ENCODE data around the gene SLC25A47. TPM values are rescaled to one million over a fixed set of nuclear protein-coding genes. Genes with fewer than 3 reads are reported as not detected.

The SLC25A47 gene
- total RNA-seq, 1 donor from 2014 or later = not detected

- Histone ChIP-seq H3K9me3 (no peaks in the 10 kb centered on the region), H3K4me3 (no peak overlapping the region), H3K4me1 (peaks cover 32% of the 10 kb centered on the region), H3K27ac (no peak overlapping the region), H3K27me3 (no peaks in the 10 kb centered on the region), H3K36me3 (peaks cover 5% of the 10 kb centered on the region)
- ATAC-seq (no peak), DNase-seq (no peak)
- TF ChIP-seq CTCF (IDR thresholded peaks at IDR 0.05) = no peak
- intact Hi-C loops (cut with DNase I) = no loop called here
Observed at GRCh38 chr14:100298551-100299237, 24.4 kb upstream of the SLC25A47 start.

GRCh38 chr14:100299238-100299560 lies 23.9 kb upstream of the SLC25A47 start:
- H3K9me3 ChIP-seq = no peaks in the 10 kb centered on the region
- peaks cover 37% of the 10 kb centered on the region for H3K4me1 ChIP-seq
- no peak for TF ChIP-seq CTCF (IDR thresholded peaks at IDR 0.05)
- no peak for ATAC-seq
- intact Hi-C loops (cut with DNase I) = no loop called here
- no peak overlapping the region for H3K4me3 ChIP-seq
- DNase-seq = no peak
- H3K27ac ChIP-seq = no peak overlapping the region
- H3K27me3 ChIP-seq = no peaks in the 10 kb centered on the region
- H3K36me3 ChIP-seq = peaks cover 5% of the 10 kb centered on the region

GRCh38 chr14:100302616-100303015 lies 20.5 kb upstream of the SLC25A47 start:
- Histone ChIP-seq H3K4me3 (no peak overlapping the region), H3K4me1 (peaks cover 34% of the 10 kb centered on the region), H3K27ac (no peak overlapping the region), H3K36me3 (no peaks in the 10 kb centered on the region), H3K27me3 (no peaks in the 10 kb centered on the region), H3K9me3 (no peaks in the 10 kb centered on the region)
- DNase-seq (no peak), ATAC-seq (no peak)
- TF ChIP-seq CTCF (IDR thresholded peaks at IDR 0.05) = no peak
- intact Hi-C loops (cut with DNase I) = no loop called here

- peak; percentile 64 for TF ChIP-seq CTCF (IDR thresholded peaks at IDR 0.05)
- no peaks in the 10 kb centered on the region for H3K27me3 ChIP-seq
- no peak overlapping the region for H3K4me3 ChIP-seq
- no peak overlapping the region for H3K27ac ChIP-seq
- ATAC-seq = no peak
- intact Hi-C loops (cut with DNase I) = no loop called here
- H3K36me3 ChIP-seq = no peaks in the 10 kb centered on the region
- peaks cover 34% of the 10 kb centered on the region for H3K4me1 ChIP-seq
- no peaks in the 10 kb centered on the region for H3K9me3 ChIP-seq
- no peak for DNase-seq
Observed at GRCh38 chr14:100303179-100303578, 20.0 kb upstream of the SLC25A47 start.

GRCh38 chr14:100303925-100304324 lies 19.2 kb upstream of the SLC25A47 start:
- H3K9me3 ChIP-seq = no peaks in the 10 kb centered on the region
- TF ChIP-seq CTCF (IDR thresholded peaks at IDR 0.05) = no peak
- peaks cover 34% of the 10 kb centered on the region for H3K4me1 ChIP-seq
- no peak overlapping the region for H3K27ac ChIP-seq
- no peaks in the 10 kb centered on the region for H3K27me3 ChIP-seq
- intact Hi-C loops (cut with DNase I) = no loop called here
- peak overlapping the region; percentile 93 for H3K4me3 ChIP-seq
- no peaks in the 10 kb centered on the region for H3K36me3 ChIP-seq
- ATAC-seq = no peak
- DNase-seq = no peak
